GM12875 (cell line): ENCODE measurements around the gene CDYL2.

Source experiments
- H3K4me3 ChIP-seq: one replicate; pipeline ENCODE4 v1.5.1; 2011; ENCODE audit warnings: low read depth, low read length, control low read depth
- TF ChIP-seq, protein P1 (sequence below): IDR thresholded peaks from 2 replicates; pipeline ENCODE4 v1.5.1; 2011; ENCODE audit warnings: low read depth, mild to moderate bottlenecking, control low read depth, inconsistent platforms, low read length, moderate library complexity, borderline replicate concordance; ENCODE audit not compliant: insufficient read depth

CDYL2 gene

DNA sequence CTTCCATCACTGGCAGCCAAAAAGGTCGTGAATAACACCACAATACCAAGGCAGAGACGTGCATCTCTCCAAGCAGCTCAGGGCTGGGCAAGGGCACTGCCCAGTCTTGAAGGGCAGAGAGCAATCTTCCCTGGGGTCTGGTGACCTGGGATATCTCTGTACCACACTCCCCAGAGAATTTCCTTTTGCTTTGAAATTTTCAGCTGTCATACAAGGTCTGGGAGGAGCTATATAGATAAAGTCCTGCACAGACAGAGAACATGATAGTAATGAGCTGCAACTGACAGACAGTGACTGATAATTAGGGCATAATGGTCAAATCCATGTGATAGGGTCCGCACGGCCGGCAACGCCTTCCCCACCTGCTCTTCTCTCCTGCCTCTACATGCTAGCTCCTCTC, 195.5 kb downstream of the CDYL2 start:
- H3K4me3 ChIP-seq: no peak overlapping the region
- TF ChIP-seq, protein P1, sequence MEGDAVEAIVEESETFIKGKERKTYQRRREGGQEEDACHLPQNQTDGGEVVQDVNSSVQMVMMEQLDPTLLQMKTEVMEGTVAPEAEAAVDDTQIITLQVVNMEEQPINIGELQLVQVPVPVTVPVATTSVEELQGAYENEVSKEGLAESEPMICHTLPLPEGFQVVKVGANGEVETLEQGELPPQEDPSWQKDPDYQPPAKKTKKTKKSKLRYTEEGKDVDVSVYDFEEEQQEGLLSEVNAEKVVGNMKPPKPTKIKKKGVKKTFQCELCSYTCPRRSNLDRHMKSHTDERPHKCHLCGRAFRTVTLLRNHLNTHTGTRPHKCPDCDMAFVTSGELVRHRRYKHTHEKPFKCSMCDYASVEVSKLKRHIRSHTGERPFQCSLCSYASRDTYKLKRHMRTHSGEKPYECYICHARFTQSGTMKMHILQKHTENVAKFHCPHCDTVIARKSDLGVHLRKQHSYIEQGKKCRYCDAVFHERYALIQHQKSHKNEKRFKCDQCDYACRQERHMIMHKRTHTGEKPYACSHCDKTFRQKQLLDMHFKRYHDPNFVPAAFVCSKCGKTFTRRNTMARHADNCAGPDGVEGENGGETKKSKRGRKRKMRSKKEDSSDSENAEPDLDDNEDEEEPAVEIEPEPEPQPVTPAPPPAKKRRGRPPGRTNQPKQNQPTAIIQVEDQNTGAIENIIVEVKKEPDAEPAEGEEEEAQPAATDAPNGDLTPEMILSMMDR: no peak

DNA sequence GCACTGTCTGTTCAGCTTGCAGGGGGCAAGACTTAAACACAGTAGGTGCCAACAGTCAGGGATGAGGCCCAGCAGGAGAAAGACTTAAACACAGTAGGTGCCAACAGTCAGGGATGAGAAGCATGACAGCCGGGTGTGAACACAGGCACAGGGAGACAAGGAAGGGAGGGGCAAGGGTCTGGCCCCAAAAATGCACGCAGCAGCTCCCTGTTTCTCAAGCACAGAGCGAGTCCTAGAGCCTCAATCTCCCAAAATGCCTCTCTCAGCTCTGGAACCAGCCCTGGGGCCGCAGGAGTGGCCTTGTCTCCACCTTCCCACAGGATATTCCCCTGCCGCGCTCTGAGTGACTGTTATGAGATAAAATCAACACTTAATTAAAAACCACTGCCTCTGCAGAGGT, 197.2 kb downstream of the CDYL2 start:
- H3K4me3 ChIP-seq: no peak overlapping the region
- TF ChIP-seq, protein P1: no peak

DNA sequence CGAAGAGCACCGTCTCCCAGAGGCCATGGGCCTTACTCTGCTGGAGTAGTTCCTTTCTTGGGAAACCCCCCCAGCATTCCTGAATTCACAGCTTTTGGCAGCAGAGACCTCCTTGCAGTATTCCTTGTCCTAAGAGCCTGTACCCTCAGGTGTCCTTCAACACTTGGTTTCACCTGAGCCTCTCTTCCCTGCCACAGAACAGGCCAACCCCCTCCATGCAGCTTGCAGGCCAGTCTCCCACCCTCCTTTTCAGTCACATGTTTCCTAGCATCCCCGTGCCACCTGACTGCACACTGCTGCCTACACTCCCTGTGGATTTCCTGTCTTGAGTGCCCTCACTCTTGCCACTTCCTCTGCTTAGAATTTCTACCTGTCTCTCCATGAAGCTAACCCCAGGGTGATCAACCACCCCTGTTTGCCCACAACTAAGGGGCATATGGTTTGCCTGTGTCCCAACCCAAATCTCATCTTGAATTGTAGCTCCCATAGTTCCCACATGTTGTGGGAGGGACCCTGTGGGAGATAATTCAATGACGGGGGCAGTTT, 198.1 kb downstream of the CDYL2 start:
- TF ChIP-seq, protein P1: no peak
- no peak overlapping the region for H3K4me3 ChIP-seq

DNA sequence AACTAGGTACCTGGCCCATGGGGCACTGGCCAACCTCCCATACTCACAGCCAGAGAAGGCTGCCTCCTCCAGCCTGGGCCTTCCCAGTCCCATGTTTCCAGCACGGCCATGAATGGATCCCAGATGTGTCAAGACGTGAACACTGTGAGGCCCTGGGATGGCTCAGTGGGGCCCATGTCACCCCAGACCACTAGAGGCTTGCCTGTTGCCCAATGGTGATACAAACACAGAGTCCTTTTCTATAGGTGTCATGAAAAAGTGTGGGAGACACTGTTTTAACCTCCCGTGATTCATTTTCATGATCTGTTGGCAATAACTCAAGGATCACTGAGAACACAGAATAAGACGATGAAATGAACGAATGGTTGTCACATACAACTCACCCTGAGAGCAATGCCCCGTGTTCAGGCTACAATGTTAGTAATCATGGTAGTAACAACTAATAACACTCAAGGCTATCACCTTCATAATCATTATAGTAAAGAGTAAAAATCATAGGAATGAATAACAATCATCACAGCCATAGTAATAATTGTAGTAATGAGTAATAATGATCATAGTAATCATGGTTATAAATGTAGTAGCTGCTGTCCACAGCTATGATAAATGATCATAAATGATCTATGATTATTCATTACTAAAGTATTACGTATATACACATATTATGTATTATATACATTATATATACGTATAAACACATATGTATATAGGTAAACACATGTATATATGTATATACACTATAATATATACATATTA, 199.6 kb downstream of the CDYL2 start:
- TF ChIP-seq, protein P1: no peak
- H3K4me3 ChIP-seq: no peak overlapping the region

DNA sequence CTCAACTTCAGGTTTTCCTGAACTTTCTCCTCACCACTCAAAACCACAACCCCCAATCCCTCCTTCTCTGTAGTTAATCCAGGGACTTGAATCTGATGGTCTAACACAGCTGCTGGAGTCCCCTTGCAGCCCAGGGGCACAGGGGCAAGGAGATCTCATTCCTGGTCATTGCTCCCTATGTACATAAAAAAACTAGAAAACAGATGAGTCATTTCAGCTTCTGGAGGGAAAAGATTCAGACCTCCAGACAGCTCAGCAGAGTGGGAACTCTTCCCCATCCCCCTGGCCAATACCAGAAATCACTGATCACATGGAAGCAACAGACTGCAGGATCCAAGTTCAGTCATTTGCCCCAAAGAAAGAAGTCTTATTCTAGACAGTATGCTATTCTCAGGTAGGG, 201.5 kb downstream of the CDYL2 start:
- TF ChIP-seq, protein P1: no peak

DNA sequence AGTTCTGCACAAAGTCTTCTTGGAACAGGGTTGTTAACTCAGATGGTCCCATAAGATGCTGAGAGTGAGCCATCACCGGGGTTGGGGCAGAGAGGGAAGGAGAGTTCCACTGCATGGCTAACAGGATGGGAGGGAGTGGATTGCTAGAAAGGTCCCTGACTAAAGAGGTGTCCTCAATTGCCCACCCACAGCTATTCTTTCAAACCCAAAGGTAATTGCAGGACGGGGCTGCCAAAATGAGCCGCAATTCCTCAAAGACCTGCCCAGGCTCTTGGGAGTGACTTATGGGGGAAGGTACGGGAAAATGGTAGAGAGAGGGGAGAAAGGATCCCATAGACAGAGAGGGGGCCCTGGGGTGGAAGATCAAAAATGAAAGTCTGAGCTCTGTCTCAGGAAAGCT, 203.2 kb downstream of the CDYL2 start:
- H3K4me3 ChIP-seq: no peak overlapping the region
- TF ChIP-seq, protein P1: no peak

More for the DNA sequence above, 201.5 kb downstream of the CDYL2 start:
- no peak overlapping the region for H3K4me3 ChIP-seq

DNA sequence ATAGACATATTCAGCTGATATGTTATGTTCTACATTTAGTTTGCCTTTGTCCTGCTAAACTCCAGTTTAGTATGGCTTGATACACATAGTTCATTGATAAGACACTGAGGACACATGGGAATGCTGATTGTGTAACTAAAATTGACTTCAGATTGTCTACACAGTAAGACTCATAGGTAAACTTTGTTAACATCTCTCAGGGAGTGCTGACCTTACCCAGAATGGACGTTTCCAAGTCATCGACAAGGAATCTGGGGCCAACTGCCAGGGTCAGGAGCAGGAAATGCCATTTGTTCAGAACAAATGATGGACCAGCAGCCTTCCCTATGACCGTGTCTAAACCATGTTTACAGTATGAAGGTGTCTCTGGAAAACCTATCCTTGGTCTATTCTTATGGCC, 204.9 kb downstream of the CDYL2 start:
- TF ChIP-seq, protein P1: no peak
- no peak overlapping the region for H3K4me3 ChIP-seq
